Measurements from ENCODE around the gene BTN1A1. TPM values are rescaled to one million over a fixed set of nuclear protein-coding genes. Genes with fewer than 3 reads are reported as not detected.

The BTN1A1 gene
- total RNA-seq, 1 experiment from 2014 or later = 0.15 TPM

- peak; percentile 70 for ATAC-seq
- Mint-ChIP-seq H3K36me3 (peaks cover 11% of the 10 kb centered on the region), H3K4me3 (peak within 1 kb of the TSS; percentile 96), H3K27me3 (ENCODE audit: low read depth) (no peaks in the 10 kb centered on the region), H3K27ac (peak within 1 kb of the TSS; percentile 100), H3K9me3 (no peaks in the 10 kb centered on the region), H3K4me1 (peaks cover 34% of the 10 kb centered on the region)
- POLR2A ChIA-PET = interaction anchor here (1.0 to 2.0 kb wide), 8 partner anchors 10 to 609 kb away, joined by 3 to 11 read pairs (median 4); a partner anchor contains a TSS
- CTCF ChIA-PET = interaction anchor here (0.6 to 3.8 kb wide), 12 partner anchors 13 to 216 kb away, joined by 3 to 19 read pairs (median 6); partner anchors contain the start of gene BTN1A1
- DNase-seq (ENCODE audit: low spot score) = peak; percentile 81
- TF ChIP-seq MXD4 (CRISPR knock-in tag; IDR thresholded peaks at IDR 0.05; ENCODE audit: borderline replicate concordance) (no peak), ZNF232 (CRISPR knock-in tag; IDR thresholded peaks at IDR 0.05) (0 out of 2 replicates have a peak, but pooled peaks have one; percentile 60), NFATC4 (CRISPR knock-in tag; IDR thresholded peaks at IDR 0.05) (no peak), FOXK1 (CRISPR knock-in tag; IDR thresholded peaks at IDR 0.05) (peak; percentile 25; the same call in 1 of the 2 replicates), JUN (CRISPR knock-in tag; IDR thresholded peaks at IDR 0.05) (no peak), FOXP1 (CRISPR knock-in tag; IDR thresholded peaks at IDR 0.05; ENCODE audit: borderline replicate concordance) (peak; percentile 78; the same call in 1 of the 2 replicates), ZNF423 (CRISPR knock-in tag; IDR thresholded peaks at IDR 0.05) (no peak), TEAD1 (CRISPR knock-in tag; IDR thresholded peaks at IDR 0.05) (0 out of 2 replicates have a peak, but pooled peaks have one; percentile 25), PRDM15 (CRISPR knock-in tag; IDR thresholded peaks at IDR 0.05) (no peak), ZNF416 (CRISPR knock-in tag; IDR thresholded peaks at IDR 0.05) (no peak), CBFB (CRISPR knock-in tag; IDR thresholded peaks at IDR 0.05; ENCODE audit: low read depth) (no peak), HMGA2 (CRISPR knock-in tag; IDR thresholded peaks at IDR 0.05) (no peak), RORB (CRISPR knock-in tag; IDR thresholded peaks at IDR 0.05) (no peak), SOX15 (CRISPR knock-in tag; IDR thresholded peaks at IDR 0.05) (no peak), TP53 (CRISPR knock-in tag; IDR thresholded peaks at IDR 0.05) (no peak), ZNF532 (CRISPR knock-in tag; IDR thresholded peaks at IDR 0.05; ENCODE audit: borderline replicate concordance) (no peak), RELA (CRISPR knock-in tag; IDR thresholded peaks at IDR 0.05; ENCODE audit: borderline replicate concordance) (no peak)
- TF ChIP-seq, protein P1, sequence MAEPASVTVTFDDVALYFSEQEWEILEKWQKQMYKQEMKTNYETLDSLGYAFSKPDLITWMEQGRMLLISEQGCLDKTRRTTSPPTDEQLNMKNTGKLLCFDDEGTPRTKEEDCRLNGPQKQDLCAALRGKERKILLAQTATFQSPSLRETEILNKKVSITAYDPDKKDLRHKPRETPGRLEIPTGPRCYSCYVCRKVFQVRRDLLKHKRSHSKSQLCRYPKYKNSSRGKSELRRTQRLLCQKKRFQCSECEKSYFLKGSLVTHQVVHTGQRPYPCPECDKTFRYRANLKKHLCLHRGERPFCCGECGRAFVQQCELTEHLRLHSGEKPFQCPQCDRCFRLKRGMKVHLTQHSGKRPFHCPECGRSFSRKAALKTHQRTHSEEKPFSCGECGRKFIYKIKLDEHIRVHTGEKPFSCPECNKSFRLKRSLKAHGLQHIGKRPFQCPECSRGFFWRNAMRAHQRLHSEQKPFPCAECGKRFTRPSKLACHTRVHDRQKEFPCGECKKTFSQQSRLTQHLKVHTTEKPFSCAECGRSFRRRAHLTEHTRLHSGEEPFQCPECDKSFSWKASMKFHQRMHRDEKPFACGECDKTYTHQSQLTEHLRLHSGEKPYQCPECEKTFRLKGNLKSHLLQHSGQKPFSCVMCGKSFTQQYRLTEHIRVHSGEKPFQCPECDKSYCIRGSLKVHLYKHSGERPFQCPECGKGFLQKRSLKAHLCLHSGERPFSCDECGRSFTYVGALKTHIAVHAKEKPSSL (CRISPR knock-in tag; conservative IDR thresholded peaks at IDR 0.05) = no peak
- TF ChIP-seq, protein P2, sequence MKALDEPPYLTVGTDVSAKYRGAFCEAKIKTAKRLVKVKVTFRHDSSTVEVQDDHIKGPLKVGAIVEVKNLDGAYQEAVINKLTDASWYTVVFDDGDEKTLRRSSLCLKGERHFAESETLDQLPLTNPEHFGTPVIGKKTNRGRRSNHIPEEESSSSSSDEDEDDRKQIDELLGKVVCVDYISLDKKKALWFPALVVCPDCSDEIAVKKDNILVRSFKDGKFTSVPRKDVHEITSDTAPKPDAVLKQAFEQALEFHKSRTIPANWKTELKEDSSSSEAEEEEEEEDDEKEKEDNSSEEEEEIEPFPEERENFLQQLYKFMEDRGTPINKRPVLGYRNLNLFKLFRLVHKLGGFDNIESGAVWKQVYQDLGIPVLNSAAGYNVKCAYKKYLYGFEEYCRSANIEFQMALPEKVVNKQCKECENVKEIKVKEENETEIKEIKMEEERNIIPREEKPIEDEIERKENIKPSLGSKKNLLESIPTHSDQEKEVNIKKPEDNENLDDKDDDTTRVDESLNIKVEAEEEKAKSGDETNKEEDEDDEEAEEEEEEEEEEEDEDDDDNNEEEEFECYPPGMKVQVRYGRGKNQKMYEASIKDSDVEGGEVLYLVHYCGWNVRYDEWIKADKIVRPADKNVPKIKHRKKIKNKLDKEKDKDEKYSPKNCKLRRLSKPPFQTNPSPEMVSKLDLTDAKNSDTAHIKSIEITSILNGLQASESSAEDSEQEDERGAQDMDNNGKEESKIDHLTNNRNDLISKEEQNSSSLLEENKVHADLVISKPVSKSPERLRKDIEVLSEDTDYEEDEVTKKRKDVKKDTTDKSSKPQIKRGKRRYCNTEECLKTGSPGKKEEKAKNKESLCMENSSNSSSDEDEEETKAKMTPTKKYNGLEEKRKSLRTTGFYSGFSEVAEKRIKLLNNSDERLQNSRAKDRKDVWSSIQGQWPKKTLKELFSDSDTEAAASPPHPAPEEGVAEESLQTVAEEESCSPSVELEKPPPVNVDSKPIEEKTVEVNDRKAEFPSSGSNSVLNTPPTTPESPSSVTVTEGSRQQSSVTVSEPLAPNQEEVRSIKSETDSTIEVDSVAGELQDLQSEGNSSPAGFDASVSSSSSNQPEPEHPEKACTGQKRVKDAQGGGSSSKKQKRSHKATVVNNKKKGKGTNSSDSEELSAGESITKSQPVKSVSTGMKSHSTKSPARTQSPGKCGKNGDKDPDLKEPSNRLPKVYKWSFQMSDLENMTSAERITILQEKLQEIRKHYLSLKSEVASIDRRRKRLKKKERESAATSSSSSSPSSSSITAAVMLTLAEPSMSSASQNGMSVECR (CRISPR knock-in tag; IDR thresholded peaks at IDR 0.05; ENCODE audit: borderline replicate concordance) = peak; percentile 59; the same call in 1 of the 2 replicates
- TF ChIP-seq, protein P3, sequence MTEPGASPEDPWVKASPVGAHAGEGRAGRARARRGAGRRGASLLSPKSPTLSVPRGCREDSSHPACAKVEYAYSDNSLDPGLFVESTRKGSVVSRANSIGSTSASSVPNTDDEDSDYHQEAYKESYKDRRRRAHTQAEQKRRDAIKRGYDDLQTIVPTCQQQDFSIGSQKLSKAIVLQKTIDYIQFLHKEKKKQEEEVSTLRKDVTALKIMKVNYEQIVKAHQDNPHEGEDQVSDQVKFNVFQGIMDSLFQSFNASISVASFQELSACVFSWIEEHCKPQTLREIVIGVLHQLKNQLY (CRISPR knock-in tag; IDR thresholded peaks at IDR 0.05) = no peak
- TF ChIP-seq, protein P4, sequence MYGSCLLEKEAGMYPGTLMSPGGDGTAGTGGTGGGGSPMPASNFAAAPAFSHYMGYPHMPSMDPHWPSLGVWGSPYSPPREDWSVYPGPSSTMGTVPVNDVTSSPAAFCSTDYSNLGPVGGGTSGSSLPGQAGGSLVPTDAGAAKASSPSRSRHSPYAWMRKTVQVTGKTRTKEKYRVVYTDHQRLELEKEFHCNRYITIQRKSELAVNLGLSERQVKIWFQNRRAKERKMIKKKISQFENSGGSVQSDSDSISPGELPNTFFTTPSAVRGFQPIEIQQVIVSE (CRISPR knock-in tag; IDR thresholded peaks at IDR 0.05; ENCODE audit: borderline replicate concordance) = no peak
Measured at GRCh38 chr6:26537846-26538571, 37.9 kb downstream of the BTN1A1 start, which contains the start of gene HMGN4. HMGN4 (plus strand) TSS chr6:26538366; CDS start chr6:26545207, 6,841 bp downstream.

Measured in WTC11 (cell line).